Measurements from ENCODE around the gene CHURC1.

CHURC1 gene

DNA sequence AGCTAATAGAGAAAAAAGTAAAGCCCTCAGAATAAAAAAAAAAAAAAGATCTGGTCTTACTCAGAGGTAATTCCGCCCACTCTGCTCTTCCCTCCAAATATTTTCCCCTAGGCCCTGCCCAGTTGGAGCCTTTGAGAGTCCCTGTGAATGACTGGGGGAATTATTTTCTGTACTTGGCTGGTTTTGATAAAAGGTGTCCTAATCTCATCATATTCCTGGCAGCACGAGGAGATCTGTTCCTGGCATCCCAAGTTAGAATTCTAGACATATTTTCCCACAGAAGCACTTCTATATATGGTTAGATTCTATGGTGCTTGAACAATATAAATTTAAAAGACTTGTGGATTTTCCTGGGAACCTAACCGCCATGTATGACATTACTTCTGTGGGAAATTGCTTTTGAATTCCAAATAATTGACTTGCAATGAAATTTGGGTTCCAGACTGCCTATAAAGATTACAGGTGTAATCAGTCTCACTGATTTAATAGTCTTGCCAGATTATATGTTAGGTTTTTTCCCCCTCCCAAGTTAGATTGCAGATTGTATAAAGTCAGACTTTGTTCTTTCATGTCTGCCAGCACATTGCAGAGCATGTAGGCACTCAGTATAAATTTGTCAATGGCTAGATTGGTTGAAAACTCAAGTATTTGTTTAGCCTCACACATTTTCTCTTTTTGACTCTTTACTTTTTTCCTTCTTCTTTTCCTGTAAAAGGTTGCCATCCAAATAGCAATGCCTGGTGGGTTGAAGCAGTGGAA, 16.0 kb downstream of the CHURC1 start:
- CTCF ChIA-PET, result interaction anchor here (0.6 kb wide), 1 partner anchor 19 kb away, joined by 3 read pairs; no protein-coding TSS in a partner anchor
- TF ChIP-seq ZNF776 (tag by site-specific recombination; IDR thresholded peaks at IDR 0.05; ENCODE audit: borderline replicate concordance), result no peak
- no peaks in the 10 kb centered on the region for H3K4me1 ChIP-seq (ENCODE audit: control insufficient read depth, insufficient read depth, low read length)
- no peaks in the 10 kb centered on the region for H3K9me3 ChIP-seq (ENCODE audit: control insufficient read depth, insufficient read depth, low read depth, low read length)
- peaks cover 60 to 75% of the 10 kb centered on the region in 2 experiments for H3K36me3 ChIP-seq (ENCODE audit: control insufficient read depth in 2 of 2, insufficient read depth in 1 of 2, low read length in 2 of 2)
- H3K27ac ChIP-seq (ENCODE audit: extremely low read depth, low read depth, low read length), result no peak overlapping the region
- H3K4me3 ChIP-seq (ENCODE audit: low read depth, low read length), result no peak overlapping the region
- POLR2A ChIA-PET, result interaction anchor here (1.4 kb wide), 1 partner anchor 16 kb away, joined by 3 read pairs; the partner anchor contains the start of gene CHURC1

DNA sequence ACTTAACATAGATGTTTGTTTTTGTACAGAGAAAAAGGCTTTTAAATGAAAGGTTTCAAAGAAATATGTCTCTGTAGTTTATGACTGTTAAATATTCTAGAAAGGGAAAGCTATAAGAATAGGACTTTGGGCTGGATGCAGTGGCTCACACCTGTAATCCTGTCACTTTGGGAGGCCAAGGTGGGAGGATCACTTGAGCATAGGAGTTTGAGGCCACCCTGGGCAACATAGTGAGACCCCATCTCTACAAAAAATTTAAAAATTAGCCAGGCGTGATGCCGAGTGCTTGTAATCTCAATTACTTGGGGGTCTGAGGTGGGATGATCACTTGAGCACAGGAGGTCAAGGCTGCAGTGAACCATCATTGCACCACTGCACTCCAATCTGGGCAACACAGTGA, 16.9 kb downstream of the CHURC1 start:
- Histone ChIP-seq H3K4me3 (ENCODE audit: low read depth, low read length) (no peak overlapping the region), H3K9me3 (ENCODE audit: control insufficient read depth, insufficient read depth, low read depth, low read length) (no peaks in the 10 kb centered on the region), H3K4me1 (ENCODE audit: control insufficient read depth, insufficient read depth, low read length) (no peaks in the 10 kb centered on the region), H3K36me3 (ENCODE audit: control insufficient read depth in 2 of 2, insufficient read depth in 1 of 2, low read length in 2 of 2) (peaks cover 52 to 70% of the 10 kb centered on the region in 2 experiments), H3K27ac (ENCODE audit: extremely low read depth, low read depth, low read length) (no peak overlapping the region)
- ChIA-PET CTCF (no interaction called here), POLR2A (interaction anchor here (1.4 kb wide), 1 partner anchor 17 kb away, joined by 3 read pairs; the partner anchor contains the start of gene CHURC1)
- TF ChIP-seq ZNF335 (tag by site-specific recombination; conservative IDR thresholded peaks at IDR 0.05), result no peak
- no peak for TF ChIP-seq ZNF76 (tag by site-specific recombination; IDR thresholded peaks at IDR 0.05; ENCODE audit: borderline replicate concordance, low read depth)
- TF ChIP-seq ZNF561 (tag by site-specific recombination; IDR thresholded peaks at IDR 0.05; ENCODE audit: borderline replicate concordance), result no peak
- TF ChIP-seq ZNF112 (tag by site-specific recombination; IDR thresholded peaks at IDR 0.05), result no peak
- no peak for TF ChIP-seq ZNF140 (tag by site-specific recombination; IDR thresholded peaks at IDR 0.05)
- TF ChIP-seq ZNF830 (tag by site-specific recombination; IDR thresholded peaks at IDR 0.05; ENCODE audit: low read depth), result no peak
- TF ChIP-seq ZSCAN30 (tag by site-specific recombination; IDR thresholded peaks at IDR 0.05), result no peak
- TF ChIP-seq, protein P1, sequence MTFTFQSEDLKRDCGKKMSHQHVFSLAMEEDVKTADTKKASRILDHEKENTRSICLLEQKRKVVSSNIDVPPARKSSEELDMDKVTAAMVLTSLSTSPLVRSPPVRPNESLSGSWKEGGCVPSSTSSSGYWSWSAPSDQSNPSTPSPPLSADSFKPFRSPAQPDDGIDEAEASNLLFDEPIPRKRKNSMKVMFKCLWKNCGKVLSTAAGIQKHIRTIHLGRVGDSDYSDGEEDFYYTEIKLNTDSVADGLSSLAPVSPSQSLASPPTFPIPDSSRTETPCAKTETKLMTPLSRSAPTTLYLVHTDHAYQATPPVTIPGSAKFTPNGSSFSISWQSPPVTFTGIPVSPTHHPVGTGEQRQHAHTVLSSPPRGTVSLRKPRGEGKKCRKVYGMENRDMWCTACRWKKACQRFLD (tag by site-specific recombination; IDR thresholded peaks at IDR 0.05), result no peak
- TF ChIP-seq, protein P2, sequence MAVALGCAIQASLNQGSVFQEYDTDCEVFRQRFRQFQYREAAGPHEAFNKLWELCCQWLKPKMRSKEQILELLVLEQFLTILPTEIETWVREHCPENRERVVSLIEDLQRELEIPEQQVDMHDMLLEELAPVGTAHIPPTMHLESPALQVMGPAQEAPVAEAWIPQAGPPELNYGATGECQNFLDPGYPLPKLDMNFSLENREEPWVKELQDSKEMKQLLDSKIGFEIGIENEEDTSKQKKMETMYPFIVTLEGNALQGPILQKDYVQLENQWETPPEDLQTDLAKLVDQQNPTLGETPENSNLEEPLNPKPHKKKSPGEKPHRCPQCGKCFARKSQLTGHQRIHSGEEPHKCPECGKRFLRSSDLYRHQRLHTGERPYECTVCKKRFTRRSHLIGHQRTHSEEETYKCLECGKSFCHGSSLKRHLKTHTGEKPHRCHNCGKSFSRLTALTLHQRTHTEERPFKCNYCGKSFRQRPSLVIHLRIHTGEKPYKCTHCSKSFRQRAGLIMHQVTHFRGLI (tag by site-specific recombination; IDR thresholded peaks at IDR 0.05), result no peak
- no peak for TF ChIP-seq ZNF670 (tag by site-specific recombination; IDR thresholded peaks at IDR 0.05; ENCODE audit: low read depth)
- TF ChIP-seq, protein P3, sequence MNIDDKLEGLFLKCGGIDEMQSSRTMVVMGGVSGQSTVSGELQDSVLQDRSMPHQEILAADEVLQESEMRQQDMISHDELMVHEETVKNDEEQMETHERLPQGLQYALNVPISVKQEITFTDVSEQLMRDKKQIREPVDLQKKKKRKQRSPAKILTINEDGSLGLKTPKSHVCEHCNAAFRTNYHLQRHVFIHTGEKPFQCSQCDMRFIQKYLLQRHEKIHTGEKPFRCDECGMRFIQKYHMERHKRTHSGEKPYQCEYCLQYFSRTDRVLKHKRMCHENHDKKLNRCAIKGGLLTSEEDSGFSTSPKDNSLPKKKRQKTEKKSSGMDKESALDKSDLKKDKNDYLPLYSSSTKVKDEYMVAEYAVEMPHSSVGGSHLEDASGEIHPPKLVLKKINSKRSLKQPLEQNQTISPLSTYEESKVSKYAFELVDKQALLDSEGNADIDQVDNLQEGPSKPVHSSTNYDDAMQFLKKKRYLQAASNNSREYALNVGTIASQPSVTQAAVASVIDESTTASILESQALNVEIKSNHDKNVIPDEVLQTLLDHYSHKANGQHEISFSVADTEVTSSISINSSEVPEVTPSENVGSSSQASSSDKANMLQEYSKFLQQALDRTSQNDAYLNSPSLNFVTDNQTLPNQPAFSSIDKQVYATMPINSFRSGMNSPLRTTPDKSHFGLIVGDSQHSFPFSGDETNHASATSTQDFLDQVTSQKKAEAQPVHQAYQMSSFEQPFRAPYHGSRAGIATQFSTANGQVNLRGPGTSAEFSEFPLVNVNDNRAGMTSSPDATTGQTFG (tag by site-specific recombination; IDR thresholded peaks at IDR 0.05; ENCODE audit: borderline replicate concordance), result no peak
- TF ChIP-seq ZNF785 (tag by site-specific recombination; IDR thresholded peaks at IDR 0.05), result no peak
- TF ChIP-seq REPIN1 (tag by site-specific recombination; IDR thresholded peaks at IDR 0.05; ENCODE audit: low read depth), result no peak
- TF ChIP-seq ZNF555 (tag by site-specific recombination; conservative IDR thresholded peaks at IDR 0.05), result no peak
- TF ChIP-seq MZF1 (tag by site-specific recombination; IDR thresholded peaks at IDR 0.05; ENCODE audit: borderline replicate concordance), result no peak
- TF ChIP-seq, protein P4, sequence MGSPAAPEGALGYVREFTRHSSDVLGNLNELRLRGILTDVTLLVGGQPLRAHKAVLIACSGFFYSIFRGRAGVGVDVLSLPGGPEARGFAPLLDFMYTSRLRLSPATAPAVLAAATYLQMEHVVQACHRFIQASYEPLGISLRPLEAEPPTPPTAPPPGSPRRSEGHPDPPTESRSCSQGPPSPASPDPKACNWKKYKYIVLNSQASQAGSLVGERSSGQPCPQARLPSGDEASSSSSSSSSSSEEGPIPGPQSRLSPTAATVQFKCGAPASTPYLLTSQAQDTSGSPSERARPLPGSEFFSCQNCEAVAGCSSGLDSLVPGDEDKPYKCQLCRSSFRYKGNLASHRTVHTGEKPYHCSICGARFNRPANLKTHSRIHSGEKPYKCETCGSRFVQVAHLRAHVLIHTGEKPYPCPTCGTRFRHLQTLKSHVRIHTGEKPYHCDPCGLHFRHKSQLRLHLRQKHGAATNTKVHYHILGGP (tag by site-specific recombination; IDR thresholded peaks at IDR 0.05), result no peak

All from HEK293 (cell line).